GM12801 (cell line): ENCODE measurements around the gene HES6.

Experiments used
- CTCF ChIP-seq: IDR thresholded peaks from one replicate; pipeline ENCODE4 v1.5.1; 2011; ENCODE audit warnings: control low read depth; ENCODE audit not compliant: insufficient read length; ENCODE audit errors: extremely low read depth

HES6 gene

DNA sequence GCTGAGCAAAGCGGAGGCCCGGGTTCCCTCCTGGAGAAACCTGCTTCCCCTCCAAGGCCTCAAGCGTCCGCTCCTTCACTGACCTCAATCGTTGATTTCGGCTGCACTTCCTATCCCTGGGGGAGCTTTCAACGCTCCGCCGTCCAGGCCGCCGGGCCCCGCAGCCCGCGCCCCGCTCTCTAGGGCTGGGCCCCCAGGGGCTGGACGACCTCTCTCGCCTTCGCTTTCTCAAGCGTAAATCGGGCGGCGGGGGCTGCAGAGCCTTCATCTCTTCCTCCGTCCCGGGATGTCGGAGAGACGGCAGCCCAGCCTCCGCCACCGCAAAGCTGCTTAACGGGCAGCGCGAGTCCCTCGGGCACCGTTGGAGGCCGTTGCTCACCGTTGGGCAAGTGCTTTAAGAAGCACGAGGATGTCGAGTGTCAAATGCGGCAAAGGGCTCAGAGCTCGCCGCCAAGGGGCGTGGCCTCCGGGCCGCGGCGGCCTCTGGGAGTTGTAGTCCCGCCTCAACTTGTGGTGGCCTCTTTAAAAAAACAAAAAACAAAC lies 8.5 kb downstream of the HES6 start:
- no peak for TF ChIP-seq CTCF

- no peak for TF ChIP-seq CTCF
Measured at GRCh38 chr2:238230699-238231098, 9.1 kb downstream of the HES6 start.

DNA sequence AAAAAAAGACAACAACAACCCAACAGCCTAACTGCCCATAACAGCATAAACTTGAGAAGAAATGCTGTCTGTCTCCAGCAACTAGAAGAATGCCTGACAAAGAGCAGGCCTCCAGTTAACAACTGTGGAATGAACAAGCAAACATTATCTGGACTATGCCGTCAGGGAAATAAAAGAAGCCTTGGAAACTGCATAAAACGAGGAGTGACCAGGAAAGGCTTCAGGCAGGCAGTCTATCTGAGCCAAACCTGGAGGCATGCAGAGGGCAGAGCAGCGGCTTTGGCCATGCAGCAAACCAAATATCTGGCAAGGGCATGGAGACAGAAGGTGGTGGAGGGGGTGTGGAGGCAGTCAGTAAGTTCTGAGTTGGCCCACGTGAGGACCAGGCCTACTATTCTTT lies 11.1 kb downstream of the HES6 start:
- no peak for TF ChIP-seq CTCF

GRCh38 chr2:238227587-238228032 lies 12.2 kb downstream of the HES6 start:
- no peak for TF ChIP-seq CTCF

GRCh38 chr2:238226698-238227586 lies 12.9 kb downstream of the HES6 start:
- TF ChIP-seq CTCF, result no peak

DNA sequence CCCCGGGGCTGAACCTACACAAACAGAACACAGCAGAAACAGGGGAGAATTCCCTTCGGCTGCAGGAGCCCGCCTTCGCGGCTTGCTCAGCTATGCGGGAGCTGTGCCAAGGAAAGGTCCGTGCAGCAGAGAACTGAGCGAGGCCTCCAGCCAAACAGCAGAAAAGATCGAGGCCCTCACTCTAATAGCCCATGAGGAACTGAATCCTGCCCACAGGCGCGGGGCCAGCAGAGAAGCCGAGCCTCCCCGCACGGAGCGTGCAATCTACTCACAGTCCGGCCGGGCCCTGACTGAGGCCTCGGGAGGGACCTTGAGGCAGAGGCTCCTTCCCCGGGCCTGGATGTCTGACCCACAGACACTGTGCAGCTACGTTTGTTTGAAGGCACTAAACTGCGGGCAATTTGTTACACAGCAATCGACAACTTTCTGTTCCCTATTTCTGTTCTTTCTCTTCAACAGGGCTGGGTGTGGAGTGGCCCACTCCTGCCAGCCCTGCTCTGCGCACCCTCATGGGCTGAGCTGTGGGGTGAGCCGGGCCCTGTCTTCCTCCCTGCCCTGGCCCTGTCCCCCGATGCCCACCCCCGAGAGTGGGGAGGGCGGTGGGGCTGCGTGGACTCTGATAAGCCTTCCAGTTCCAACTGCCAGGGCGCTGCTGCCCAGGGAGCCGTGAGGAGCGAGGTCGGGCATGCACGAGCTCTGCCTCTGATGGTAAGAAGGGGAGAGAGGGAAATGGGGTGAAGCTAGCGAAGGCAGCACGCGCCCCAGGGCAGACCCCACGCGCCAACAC lies 13.7 kb downstream of the HES6 start:
- no peak for TF ChIP-seq CTCF

DNA sequence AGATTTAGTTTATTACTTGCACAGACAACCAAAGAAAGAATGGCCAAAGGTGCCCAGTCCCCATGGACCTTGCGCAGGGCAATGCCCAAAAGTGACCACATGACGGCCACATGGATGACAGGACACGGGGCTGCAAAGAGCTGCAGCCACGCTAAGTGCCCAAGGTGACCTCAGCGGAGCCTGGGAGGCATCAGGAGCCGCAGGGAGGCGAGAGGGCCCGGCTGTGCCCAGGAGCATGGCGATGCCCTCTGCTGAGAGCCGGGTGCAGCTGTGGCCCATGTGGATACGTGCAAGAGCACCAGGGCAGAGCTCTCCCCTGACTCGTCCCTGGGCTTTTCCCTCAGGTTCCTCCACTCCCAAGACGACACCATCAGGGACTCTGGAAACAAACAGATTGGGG lies 14.7 kb downstream of the HES6 start:
- TF ChIP-seq CTCF, result no peak
